GM21390 (cell line): Measurements from ENCODE around the gene LAMA2.
"Not testable (repeated sequence)": the region's sequence is repeated elsewhere in the genome, so short reads cannot be mapped to it uniquely, and the experiment has no call there.

Experiments used
- ATAC-seq: cut with Tn5 transposase; IDR thresholded peaks from one replicate; pipeline ENCODE4 v1.9.1; 2021; ENCODE audit not compliant: unreplicated experiment

Gene LAMA2

GRCh38 chr6:129073691-129074395 lies 190.9 kb downstream of the LAMA2 start:
- no peak for ATAC-seq

- ATAC-seq, result no peak
These were observed 201.5 kb downstream of the LAMA2 start for GRCh38 chr6:129084406-129084805.

- ATAC-seq, result not testable (repeated sequence)
These were observed 205.5 kb downstream of the LAMA2 start for GRCh38 chr6:129088481-129088880.

GRCh38 chr6:129089357-129089756 lies 206.4 kb downstream of the LAMA2 start:
- ATAC-seq, result no peak

- no peak for ATAC-seq
These were observed 211.2 kb downstream of the LAMA2 start for GRCh38 chr6:129094147-129094546.

- ATAC-seq, result no peak
These were observed 213.8 kb downstream of the LAMA2 start for GRCh38 chr6:129096651-129097290.

GRCh38 chr6:129098061-129098553 lies 215.2 kb downstream of the LAMA2 start:
- ATAC-seq, result no peak

- ATAC-seq, result no peak
These were observed 216.8 kb downstream of the LAMA2 start for GRCh38 chr6:129099696-129100095.

- no peak for ATAC-seq
These were observed 217.2 kb downstream of the LAMA2 start for GRCh38 chr6:129100164-129100563.

GRCh38 chr6:129102741-129103140 lies 219.8 kb downstream of the LAMA2 start:
- ATAC-seq, result no peak

GRCh38 chr6:129104131-129104530 lies 221.2 kb downstream of the LAMA2 start:
- ATAC-seq, result no peak

GRCh38 chr6:129104560-129104959 lies 221.6 kb downstream of the LAMA2 start:
- no peak for ATAC-seq

GRCh38 chr6:129105035-129105434 lies 222.1 kb downstream of the LAMA2 start:
- no peak for ATAC-seq

GRCh38 chr6:129105793-129106192 lies 222.9 kb downstream of the LAMA2 start:
- no peak for ATAC-seq

- ATAC-seq, result no peak
These were observed 225.4 kb downstream of the LAMA2 start for GRCh38 chr6:129108337-129108736.

- ATAC-seq, result no peak
These were observed 227.9 kb downstream of the LAMA2 start for GRCh38 chr6:129110690-129111343.

- no peak for ATAC-seq
These were observed 228.4 kb downstream of the LAMA2 start for GRCh38 chr6:129111346-129111745.

GRCh38 chr6:129111853-129112252 lies 228.9 kb downstream of the LAMA2 start:
- no peak for ATAC-seq

- no peak for ATAC-seq
These were observed 229.7 kb downstream of the LAMA2 start for GRCh38 chr6:129112591-129112990.

- ATAC-seq, result no peak
These were observed 230.7 kb downstream of the LAMA2 start for GRCh38 chr6:129113637-129114036.

- ATAC-seq, result no peak
These were observed 231.9 kb downstream of the LAMA2 start for GRCh38 chr6:129114636-129115391.
